Osteocyte (in vitro differentiated cells): ENCODE results near the gene VAV3. TPM values are rescaled to one million over a fixed set of nuclear protein-coding genes. Genes with fewer than 3 reads are reported as not detected.

Experiments
- DNase-seq: peaks from one replicate; pipeline ENCODE4 v3.0.0; 2021; ENCODE audit warnings: mixed read lengths; ENCODE audit not compliant: unreplicated experiment; ENCODE audit errors: extremely low spot score
- H3K27ac Mint-ChIP-seq: one replicate; pipeline ENCODE4 v1.8.0; 2021; ENCODE audit warnings: mild to moderate bottlenecking, mixed read lengths; ENCODE audit not compliant: unreplicated experiment
- H3K27me3 Mint-ChIP-seq: one replicate; pipeline ENCODE4 v1.8.0; 2021; ENCODE audit warnings: mixed read lengths; ENCODE audit not compliant: unreplicated experiment
- H3K36me3 Mint-ChIP-seq: one replicate; pipeline ENCODE4 v1.8.0; 2021; ENCODE audit warnings: mixed read lengths; ENCODE audit not compliant: unreplicated experiment
- H3K4me1 Mint-ChIP-seq: one replicate; pipeline ENCODE4 v1.8.0; 2021; ENCODE audit warnings: mixed read lengths; ENCODE audit not compliant: unreplicated experiment
- H3K4me3 Mint-ChIP-seq: one replicate; pipeline ENCODE4 v1.8.0; 2021; ENCODE audit warnings: mild to moderate bottlenecking, moderate library complexity, mixed read lengths; ENCODE audit not compliant: unreplicated experiment
- H3K9me3 Mint-ChIP-seq: one replicate; pipeline ENCODE4 v1.8.0; 2021; ENCODE audit warnings: mixed read lengths; ENCODE audit not compliant: unreplicated experiment
- total RNA-seq: library from RNA; stranded (reverse); gene quantifications from 2 replicates; pipeline ENCODE4 v1.2.1, GENCODE V29; 2021
- TF ChIP-seq, protein P1 (sequence below): fragments of 200-600 bp; sonication (generic); IDR thresholded peaks from 2 replicates; pipeline ENCODE4 v1.5.0; 2021; ENCODE audit warnings: antibody characterized with exemption, mild to moderate bottlenecking, moderate library complexity

VAV3 gene
- total RNA-seq, 1 donor from 2014 or later, result not detected

DNA sequence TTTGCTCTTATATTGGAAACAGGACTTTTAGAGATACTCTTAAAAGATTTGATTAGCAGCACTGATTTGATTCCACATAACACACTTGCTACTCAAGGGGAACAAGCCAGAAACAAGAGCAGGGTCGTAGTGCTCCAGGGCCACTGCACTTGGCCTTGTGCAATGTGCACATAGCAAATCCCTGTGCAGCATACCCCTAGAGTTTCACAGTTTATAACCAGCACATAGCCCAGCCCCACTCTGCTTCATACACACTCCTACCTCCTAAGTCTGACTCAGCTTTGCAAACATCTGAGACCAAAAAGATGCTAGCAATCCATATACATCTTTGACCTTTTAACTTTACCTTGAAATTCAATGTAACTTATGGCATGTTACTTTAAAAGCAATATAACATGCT is 157.6 kb downstream of the VAV3 start:
- Mint-ChIP-seq H3K27me3 (peaks cover 37% of the 10 kb centered on the region), H3K27ac (no peak overlapping the region), H3K4me1 (no peaks in the 10 kb centered on the region), H3K4me3 (no peak overlapping the region), H3K36me3 (no peaks in the 10 kb centered on the region), H3K9me3 (no peaks in the 10 kb centered on the region)
- TF ChIP-seq, protein P1, sequence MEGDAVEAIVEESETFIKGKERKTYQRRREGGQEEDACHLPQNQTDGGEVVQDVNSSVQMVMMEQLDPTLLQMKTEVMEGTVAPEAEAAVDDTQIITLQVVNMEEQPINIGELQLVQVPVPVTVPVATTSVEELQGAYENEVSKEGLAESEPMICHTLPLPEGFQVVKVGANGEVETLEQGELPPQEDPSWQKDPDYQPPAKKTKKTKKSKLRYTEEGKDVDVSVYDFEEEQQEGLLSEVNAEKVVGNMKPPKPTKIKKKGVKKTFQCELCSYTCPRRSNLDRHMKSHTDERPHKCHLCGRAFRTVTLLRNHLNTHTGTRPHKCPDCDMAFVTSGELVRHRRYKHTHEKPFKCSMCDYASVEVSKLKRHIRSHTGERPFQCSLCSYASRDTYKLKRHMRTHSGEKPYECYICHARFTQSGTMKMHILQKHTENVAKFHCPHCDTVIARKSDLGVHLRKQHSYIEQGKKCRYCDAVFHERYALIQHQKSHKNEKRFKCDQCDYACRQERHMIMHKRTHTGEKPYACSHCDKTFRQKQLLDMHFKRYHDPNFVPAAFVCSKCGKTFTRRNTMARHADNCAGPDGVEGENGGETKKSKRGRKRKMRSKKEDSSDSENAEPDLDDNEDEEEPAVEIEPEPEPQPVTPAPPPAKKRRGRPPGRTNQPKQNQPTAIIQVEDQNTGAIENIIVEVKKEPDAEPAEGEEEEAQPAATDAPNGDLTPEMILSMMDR, result no peak
- DNase-seq, result no peak

DNA sequence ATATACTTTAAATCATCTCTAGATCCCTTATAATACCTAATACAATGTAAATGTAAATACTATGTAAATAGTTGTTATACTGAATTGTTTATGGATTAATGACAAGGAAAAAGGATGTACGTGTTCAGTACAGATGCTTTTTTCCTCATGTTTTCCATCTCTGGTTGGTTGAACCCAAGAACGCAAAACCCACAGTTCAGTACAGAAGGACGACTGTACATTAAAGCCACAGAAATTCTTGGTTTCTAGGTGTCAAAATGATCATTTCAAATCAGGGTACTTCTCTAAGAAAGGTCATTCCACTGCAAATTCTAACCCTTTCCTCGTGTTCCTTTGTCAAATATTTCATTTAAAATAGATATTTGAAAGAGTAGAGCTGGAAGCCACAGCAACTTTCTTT is 158.1 kb downstream of the VAV3 start:
- no peak for DNase-seq
- Mint-ChIP-seq H3K9me3 (no peaks in the 10 kb centered on the region), H3K36me3 (no peaks in the 10 kb centered on the region), H3K4me1 (no peaks in the 10 kb centered on the region), H3K27me3 (peaks cover 37% of the 10 kb centered on the region), H3K27ac (no peak overlapping the region), H3K4me3 (no peak overlapping the region)
- TF ChIP-seq, protein P1, result no peak

DNA sequence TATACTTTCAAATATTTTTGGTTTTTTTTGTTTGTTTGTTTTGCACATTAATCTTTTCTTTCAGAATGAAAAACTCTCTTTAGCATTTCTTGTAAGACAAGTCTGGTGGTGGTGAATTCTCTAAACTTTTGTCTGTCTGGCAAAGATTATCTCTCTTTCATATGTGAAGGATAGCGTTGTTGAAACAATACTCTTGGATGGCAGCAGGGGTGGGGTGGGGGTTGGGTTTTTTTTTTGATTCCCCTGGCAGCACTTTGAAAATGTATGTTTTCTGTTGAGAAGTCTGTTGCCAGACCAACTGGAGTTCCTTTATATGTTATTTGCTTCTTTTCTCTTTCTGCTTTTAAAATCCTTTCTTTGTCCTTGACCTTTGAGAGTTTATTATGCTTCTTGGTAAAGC is 160.2 kb downstream of the VAV3 start:
- TF ChIP-seq, protein P1, result no peak
- DNase-seq, result no peak
- H3K36me3 Mint-ChIP-seq, result no peaks in the 10 kb centered on the region
- H3K4me3 Mint-ChIP-seq, result no peak overlapping the region
- no peak overlapping the region for H3K27ac Mint-ChIP-seq
- peaks cover 4% of the 10 kb centered on the region for H3K9me3 Mint-ChIP-seq
- H3K27me3 Mint-ChIP-seq, result peaks cover 24% of the 10 kb centered on the region
- no peaks in the 10 kb centered on the region for H3K4me1 Mint-ChIP-seq

DNA sequence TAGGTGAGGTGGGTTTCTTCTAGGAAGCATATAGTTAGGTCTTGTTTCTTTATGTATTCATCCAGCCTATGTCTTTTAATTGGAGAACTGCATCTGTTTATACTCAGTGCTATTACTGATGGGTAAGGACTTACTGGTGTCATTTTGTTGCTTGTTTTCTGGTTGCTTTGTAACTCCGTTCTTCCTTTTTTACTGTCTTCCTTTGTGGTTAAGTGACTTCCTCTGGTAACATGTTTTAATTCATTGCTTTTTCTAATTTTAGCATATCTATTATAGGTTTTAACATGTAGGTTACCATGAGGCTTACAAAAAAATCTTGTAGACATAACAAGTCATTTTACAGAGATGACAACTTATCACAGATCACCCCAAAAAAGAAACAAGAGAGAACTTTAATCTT is 160.8 kb downstream of the VAV3 start:
- Mint-ChIP-seq H3K4me1 (no peaks in the 10 kb centered on the region), H3K27me3 (peaks cover 21% of the 10 kb centered on the region), H3K27ac (no peak overlapping the region), H3K9me3 (peaks cover 4% of the 10 kb centered on the region), H3K4me3 (no peak overlapping the region), H3K36me3 (no peaks in the 10 kb centered on the region)
- no peak for DNase-seq
- TF ChIP-seq, protein P1, result no peak

DNA sequence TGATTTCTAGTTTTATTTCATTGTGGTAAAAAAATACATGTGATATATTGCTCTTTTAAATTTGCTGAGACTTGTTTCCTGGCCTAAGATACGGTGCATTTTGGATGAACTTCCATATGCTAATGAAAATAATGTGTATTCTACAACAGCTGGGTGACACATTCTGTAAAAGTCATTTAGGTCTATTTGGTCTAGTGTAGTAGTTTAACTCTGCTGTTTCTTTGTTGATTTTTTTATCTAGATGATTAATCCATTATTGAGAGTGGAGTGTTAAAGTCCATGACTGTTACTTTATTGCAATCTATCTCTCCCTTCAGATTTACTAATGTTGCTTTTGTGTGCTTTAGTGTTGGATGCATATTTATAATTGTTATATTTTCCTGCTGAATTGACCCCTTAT is 161.4 kb downstream of the VAV3 start:
- no peak for DNase-seq
- Mint-ChIP-seq H3K27me3 (peaks cover 17% of the 10 kb centered on the region), H3K9me3 (peaks cover 4% of the 10 kb centered on the region), H3K4me1 (no peaks in the 10 kb centered on the region), H3K27ac (no peak overlapping the region), H3K4me3 (no peak overlapping the region), H3K36me3 (no peaks in the 10 kb centered on the region)
- TF ChIP-seq, protein P1, result no peak
